SKM-1 (cell line): Measurements from ENCODE around the gene ZNF550.
"Not testable (repeated sequence)": the region's sequence is repeated elsewhere in the genome, so short reads cannot be mapped to it uniquely, and the experiment has no call there.

Experiments used
- DNase-seq: peaks from one replicate; lab custom pipeline; 2025; ENCODE audit not compliant: unreplicated experiment; lab: John Stamatoyannopoulos, UW

Gene ZNF550

GRCh38 chr19:57537953-57538547, 21.6 kb downstream of the ZNF550 start:
- no peak for DNase-seq

- peak; percentile 28 for DNase-seq
These were observed 32.4 kb downstream of the ZNF550 start, which contains the start of gene ZNF549 for GRCh38 chr19:57527136-57527881. TSS of gene ZNF549 (plus strand) at chr19:57527356. CDS start at chr19:57527574, 218 bp downstream.

- DNase-seq = not testable (repeated sequence)
These were observed 41.6 kb downstream of the ZNF550 start for GRCh38 chr19:57518021-57518420.

- DNase-seq = no peak
These were observed 44.4 kb downstream of the ZNF550 start for GRCh38 chr19:57515255-57515654.

- DNase-seq = no peak
These were observed 46.8 kb downstream of the ZNF550 start for GRCh38 chr19:57512845-57513244.

GRCh38 chr19:57511484-57511883, 48.2 kb downstream of the ZNF550 start:
- no peak for DNase-seq

- no peak for DNase-seq
These were observed 53.5 kb downstream of the ZNF550 start for GRCh38 chr19:57506163-57506562.

- DNase-seq = not testable (repeated sequence)
These were observed 59.3 kb downstream of the ZNF550 start for GRCh38 chr19:57500400-57500799.

GRCh38 chr19:57499680-57500395, 59.8 kb downstream of the ZNF550 start, which contains the start of gene ZNF773:
TSS of gene ZNF773 (plus strand) at chr19:57499938. CDS start at chr19:57500081, 143 bp downstream.
- DNase-seq = peak; percentile 66

- not testable (repeated sequence) for DNase-seq
These were observed 60.4 kb downstream of the ZNF550 start for GRCh38 chr19:57499332-57499679.

GRCh38 chr19:57488299-57488644, 71.4 kb downstream of the ZNF550 start:
- not testable (repeated sequence) for DNase-seq

- peak; percentile 14 for DNase-seq
These were observed 72.0 kb downstream of the ZNF550 start, which contains the start of gene ZNF419 for GRCh38 chr19:57487477-57488298. TSS of gene ZNF419 (plus strand) at chr19:57487750. CDS start at chr19:57487951, 201 bp downstream.
